ENCODE results near the gene HDAC1.

Gene HDAC1

DNA sequence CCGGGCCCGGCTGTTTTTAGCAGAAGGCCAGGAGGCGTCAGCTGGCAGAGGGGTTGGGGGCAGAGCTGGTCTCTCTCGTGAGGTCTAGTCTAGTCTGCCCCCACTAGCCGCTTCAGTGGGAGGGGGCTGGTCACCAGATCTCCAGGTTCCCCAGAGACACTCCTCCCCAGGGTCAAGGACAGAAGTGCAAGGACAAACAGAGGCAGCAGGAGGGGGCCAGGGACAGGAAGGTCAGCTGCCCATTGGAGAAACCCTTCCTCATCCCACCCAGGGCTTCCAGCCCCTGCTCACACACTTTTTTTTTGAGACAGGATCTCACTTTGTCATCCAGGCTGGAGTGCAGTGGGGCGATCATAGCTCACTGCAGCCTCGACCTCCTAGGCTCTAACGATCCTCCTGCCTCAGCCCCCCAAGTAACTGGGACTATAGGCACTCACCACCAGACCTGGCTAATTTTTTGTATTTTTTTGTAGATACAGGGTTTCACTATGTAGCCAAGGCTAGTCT, 60.4 kb downstream of the HDAC1 start:
- Histone ChIP-seq H3K27ac (ENCODE audit: low read depth, low read length) (peak overlapping the region; percentile 71), H4K12ac (ENCODE audit: low read depth, low read length) (peak overlapping the region; percentile 6), H4K91ac (ENCODE audit: low read depth, low read length) (peak overlapping the region; percentile 20), H2BK120ac (ENCODE audit: insufficient read depth, low read length, poor library complexity) (no peak overlapping the region), H3K4me1 (ENCODE audit: control insufficient read depth in 1 of 2, insufficient read depth in 2 of 2, low read length in 2 of 2) (peaks cover 9 to 16% of the 10 kb centered on the region in 2 experiments), H3K18ac (ENCODE audit: low read length) (peak overlapping the region; percentile 21), H3K4ac (ENCODE audit: low read depth, low read length) (peak overlapping the region; percentile 25), H3K4me3 (ENCODE audit: low read depth, low read length) (no peak overlapping the region), H4K8ac (ENCODE audit: low read depth, low read length) (peak overlapping the region; percentile 92), H3K79me2 (ENCODE audit: control insufficient read depth, insufficient read depth, low read length, poor library complexity) (peaks cover 5% of the 10 kb centered on the region), H3K79me1 (ENCODE audit: low read length) (peaks cover 9% of the 10 kb centered on the region), H2AFZ (ENCODE audit: insufficient read depth, low read length, poor library complexity) (no peak overlapping the region), H2BK12ac (ENCODE audit: low read length) (no peak overlapping the region), H3K14ac (ENCODE audit: low read length) (peak overlapping the region; percentile 17), H3K27me3 (ENCODE audit: insufficient read depth, low read length) (no peaks in the 10 kb centered on the region), H3K36me3 (ENCODE audit: control insufficient read depth in 1 of 2, insufficient read depth in 2 of 2, low read length in 2 of 2) (no peaks in the 10 kb centered on the region), H2BK5ac (ENCODE audit: low read depth, low read length, poor library complexity) (no peak overlapping the region), H3K9me3 (ENCODE audit: insufficient read depth, low read depth, low read length) (peaks cover 2% of the 10 kb centered on the region), H3K9ac (ENCODE audit: low read length) (peak overlapping the region; percentile 29), H3K23ac (ENCODE audit: low read length) (no peak overlapping the region), H3K4me2 (ENCODE audit: low read length) (peak overlapping the region; percentile 87), H2AK5ac (ENCODE audit: low read length) (no peak overlapping the region)
- DNase-seq: no peak
- no CpG with 5 or more reads among the region's 8 CpGs for WGBS (ENCODE audit: extremely low coverage, insufficient coverage, insufficient read length)

DNA sequence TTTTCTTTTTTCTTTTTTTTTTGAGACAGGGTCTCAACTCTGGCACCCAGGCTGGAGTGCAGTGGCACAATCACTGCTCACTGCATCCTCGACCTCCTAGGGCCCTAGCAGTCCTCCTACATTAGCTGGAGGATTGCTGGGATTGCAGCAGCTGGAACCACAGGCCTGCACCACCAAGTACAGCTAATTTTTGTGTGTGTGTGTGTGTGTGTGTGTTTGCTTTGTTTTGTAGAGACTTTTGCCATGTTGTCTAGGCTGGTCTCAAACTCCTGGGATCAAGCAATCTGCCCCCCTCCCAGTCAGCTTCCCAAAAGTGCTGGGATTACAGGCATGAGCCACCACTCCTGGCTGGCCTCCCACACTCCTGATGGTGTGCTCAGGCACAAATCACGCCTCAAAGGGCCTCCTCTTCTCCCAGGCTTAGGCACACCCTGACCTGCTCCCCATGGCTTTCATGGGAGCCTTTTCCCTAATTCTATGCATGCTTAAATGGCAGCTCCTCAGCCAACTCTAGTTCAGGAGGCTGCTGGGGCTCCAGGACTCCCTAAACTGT, 61.0 kb downstream of the HDAC1 start:
- Histone ChIP-seq H2BK120ac (ENCODE audit: insufficient read depth, low read length, poor library complexity) (no peak overlapping the region), H2BK12ac (ENCODE audit: low read length) (no peak overlapping the region), H4K12ac (ENCODE audit: low read depth, low read length) (no peak overlapping the region), H3K4me3 (ENCODE audit: low read depth, low read length) (no peak overlapping the region), H3K79me1 (ENCODE audit: low read length) (peaks cover 9% of the 10 kb centered on the region), H3K4me1 (ENCODE audit: control insufficient read depth in 1 of 2, insufficient read depth in 2 of 2, low read length in 2 of 2) (peaks cover 8 to 16% of the 10 kb centered on the region in 2 experiments), H3K27ac (ENCODE audit: low read depth, low read length) (no peak overlapping the region), H2AK5ac (ENCODE audit: low read length) (no peak overlapping the region), H3K4me2 (ENCODE audit: low read length) (no peak overlapping the region), H4K91ac (ENCODE audit: low read depth, low read length) (no peak overlapping the region), H4K8ac (ENCODE audit: low read depth, low read length) (no peak overlapping the region), H3K27me3 (ENCODE audit: insufficient read depth, low read length) (no peaks in the 10 kb centered on the region), H3K23ac (ENCODE audit: low read length) (no peak overlapping the region), H3K79me2 (ENCODE audit: control insufficient read depth, insufficient read depth, low read length, poor library complexity) (peaks cover 5% of the 10 kb centered on the region), H2AFZ (ENCODE audit: insufficient read depth, low read length, poor library complexity) (no peak overlapping the region), H3K9ac (ENCODE audit: low read length) (no peak overlapping the region), H3K18ac (ENCODE audit: low read length) (no peak overlapping the region), H3K4ac (ENCODE audit: low read depth, low read length) (no peak overlapping the region), H3K14ac (ENCODE audit: low read length) (no peak overlapping the region), H3K36me3 (ENCODE audit: control insufficient read depth in 1 of 2, insufficient read depth in 2 of 2, low read length in 2 of 2) (no peaks in the 10 kb centered on the region), H3K9me3 (ENCODE audit: insufficient read depth, low read depth, low read length) (peaks cover 2% of the 10 kb centered on the region), H2BK5ac (ENCODE audit: low read depth, low read length, poor library complexity) (no peak overlapping the region)
- WGBS (ENCODE audit: extremely low coverage, insufficient coverage, insufficient read length): no CpG with 5 or more reads among the region's 2 CpGs
- DNase-seq: no peak

DNA sequence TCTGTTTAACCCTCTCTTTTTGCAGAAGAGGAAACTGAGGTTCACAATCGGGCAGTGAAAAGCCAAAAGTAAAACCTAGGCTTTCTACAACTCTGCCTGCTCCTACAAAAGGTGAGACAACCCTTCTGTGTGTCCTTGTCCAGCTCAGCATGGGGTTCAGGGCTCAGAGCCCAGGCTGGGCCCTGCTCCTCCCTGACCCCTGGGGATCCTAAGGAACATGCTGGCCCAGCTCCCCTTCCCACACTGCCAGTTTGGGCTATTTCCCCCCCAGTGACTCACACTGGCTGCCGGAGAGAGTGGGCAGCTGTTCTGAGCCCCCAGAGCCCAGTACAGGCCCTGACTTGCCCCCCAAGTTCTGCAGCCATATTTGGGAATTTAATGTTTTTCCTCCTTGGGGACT, 61.5 kb downstream of the HDAC1 start:
- no peak overlapping the region for H4K12ac ChIP-seq (ENCODE audit: low read depth, low read length)
- no peak overlapping the region for H3K14ac ChIP-seq (ENCODE audit: low read length)
- no CpG with 5 or more reads among the region's 2 CpGs for WGBS (ENCODE audit: extremely low coverage, insufficient coverage, insufficient read length)
- no peaks in the 10 kb centered on the region for H3K27me3 ChIP-seq (ENCODE audit: insufficient read depth, low read length)
- H3K79me1 ChIP-seq (ENCODE audit: low read length): peaks cover 9% of the 10 kb centered on the region
- H3K9ac ChIP-seq (ENCODE audit: low read length): no peak overlapping the region
- peaks cover 5% of the 10 kb centered on the region for H3K79me2 ChIP-seq (ENCODE audit: control insufficient read depth, insufficient read depth, low read length, poor library complexity)
- H2BK5ac ChIP-seq (ENCODE audit: low read depth, low read length, poor library complexity): no peak overlapping the region
- no peak overlapping the region for H3K18ac ChIP-seq (ENCODE audit: low read length)
- H3K27ac ChIP-seq (ENCODE audit: low read depth, low read length): no peak overlapping the region
- H3K9me3 ChIP-seq (ENCODE audit: insufficient read depth, low read depth, low read length): peaks cover 2% of the 10 kb centered on the region
- H4K91ac ChIP-seq (ENCODE audit: low read depth, low read length): no peak overlapping the region
- no peak overlapping the region for H2AK5ac ChIP-seq (ENCODE audit: low read length)
- H2BK12ac ChIP-seq (ENCODE audit: low read length): no peak overlapping the region
- H3K4me2 ChIP-seq (ENCODE audit: low read length): no peak overlapping the region
- DNase-seq: no peak
- no peak overlapping the region for H3K4ac ChIP-seq (ENCODE audit: low read depth, low read length)
- H3K23ac ChIP-seq (ENCODE audit: low read length): no peak overlapping the region
- no peak overlapping the region for H2BK120ac ChIP-seq (ENCODE audit: insufficient read depth, low read length, poor library complexity)
- no peak overlapping the region for H2AFZ ChIP-seq (ENCODE audit: insufficient read depth, low read length, poor library complexity)
- H3K4me1 ChIP-seq (ENCODE audit: control insufficient read depth in 1 of 2, insufficient read depth in 2 of 2, low read length in 2 of 2): peaks cover 8 to 16% of the 10 kb centered on the region in 2 experiments
- H4K8ac ChIP-seq (ENCODE audit: low read depth, low read length): no peak overlapping the region
- no peak overlapping the region for H3K4me3 ChIP-seq (ENCODE audit: low read depth, low read length)
- no peaks in the 10 kb centered on the region for H3K36me3 ChIP-seq (ENCODE audit: control insufficient read depth in 1 of 2, insufficient read depth in 2 of 2, low read length in 2 of 2)

DNA sequence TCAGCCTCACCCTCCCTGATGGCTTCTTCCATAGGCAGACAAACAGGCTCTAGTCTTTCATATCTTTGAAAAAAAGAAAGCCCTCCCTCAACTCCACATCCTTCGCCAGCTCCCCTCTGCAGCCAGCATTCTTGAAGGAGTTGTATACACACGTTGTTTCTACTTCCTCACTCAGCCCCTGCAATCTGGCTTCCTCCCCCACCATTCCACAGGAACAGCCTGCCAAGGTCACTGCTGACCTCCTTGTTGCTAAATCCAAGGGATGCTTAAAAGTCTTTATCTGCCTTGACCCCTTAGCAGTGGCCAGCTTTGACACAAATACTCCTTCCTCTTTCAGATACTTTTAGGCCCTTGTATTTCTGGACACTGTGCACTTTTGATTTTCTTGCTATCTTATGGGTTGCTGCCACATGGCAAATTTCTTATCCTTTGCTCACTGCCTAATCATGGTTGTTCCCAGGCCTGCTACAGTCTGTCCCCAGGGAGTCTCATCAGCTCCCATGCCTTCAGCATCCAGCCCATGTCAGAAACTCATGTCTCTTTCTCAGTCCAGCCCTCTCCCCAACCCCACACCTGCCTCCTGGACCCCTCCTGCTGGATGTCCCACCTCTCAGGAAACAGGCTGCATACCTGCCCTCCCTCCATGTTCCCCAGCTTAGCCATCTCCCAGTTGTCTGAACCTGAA, 62.1 kb downstream of the HDAC1 start:
- no CpG with 5 or more reads among the region's 2 CpGs for whole genome bisulfite sequencing (ENCODE audit: extremely low coverage, insufficient coverage, insufficient read length)
- Histone ChIP-seq H2AFZ (ENCODE audit: insufficient read depth, low read length, poor library complexity) (no peak overlapping the region), H3K27ac (ENCODE audit: low read depth, low read length) (no peak overlapping the region), H3K14ac (ENCODE audit: low read length) (no peak overlapping the region), H3K4me2 (ENCODE audit: low read length) (no peak overlapping the region), H3K79me2 (ENCODE audit: control insufficient read depth, insufficient read depth, low read length, poor library complexity) (peaks cover 5% of the 10 kb centered on the region), H3K36me3 (ENCODE audit: control insufficient read depth in 1 of 2, insufficient read depth in 2 of 2, low read length in 2 of 2) (no peaks in the 10 kb centered on the region), H3K18ac (ENCODE audit: low read length) (no peak overlapping the region), H2BK120ac (ENCODE audit: insufficient read depth, low read length, poor library complexity) (no peak overlapping the region), H3K4me3 (ENCODE audit: low read depth, low read length) (no peak overlapping the region), H2BK12ac (ENCODE audit: low read length) (no peak overlapping the region), H3K4ac (ENCODE audit: low read depth, low read length) (no peak overlapping the region), H3K9me3 (ENCODE audit: insufficient read depth, low read depth, low read length) (peaks cover 2% of the 10 kb centered on the region), H3K27me3 (ENCODE audit: insufficient read depth, low read length) (no peaks in the 10 kb centered on the region), H3K79me1 (ENCODE audit: low read length) (peaks cover 9% of the 10 kb centered on the region), H4K8ac (ENCODE audit: low read depth, low read length) (no peak overlapping the region), H2AK5ac (ENCODE audit: low read length) (no peak overlapping the region), H3K4me1 (ENCODE audit: control insufficient read depth in 1 of 2, insufficient read depth in 2 of 2, low read length in 2 of 2) (peaks cover 7 to 16% of the 10 kb centered on the region in 2 experiments), H4K91ac (ENCODE audit: low read depth, low read length) (no peak overlapping the region), H3K9ac (ENCODE audit: low read length) (no peak overlapping the region), H2BK5ac (ENCODE audit: low read depth, low read length, poor library complexity) (no peak overlapping the region), H4K12ac (ENCODE audit: low read depth, low read length) (no peak overlapping the region), H3K23ac (ENCODE audit: low read length) (no peak overlapping the region)
- DNase-seq: no peak
